ENCODE data around the gene CERS6.

Gene CERS6

DNA sequence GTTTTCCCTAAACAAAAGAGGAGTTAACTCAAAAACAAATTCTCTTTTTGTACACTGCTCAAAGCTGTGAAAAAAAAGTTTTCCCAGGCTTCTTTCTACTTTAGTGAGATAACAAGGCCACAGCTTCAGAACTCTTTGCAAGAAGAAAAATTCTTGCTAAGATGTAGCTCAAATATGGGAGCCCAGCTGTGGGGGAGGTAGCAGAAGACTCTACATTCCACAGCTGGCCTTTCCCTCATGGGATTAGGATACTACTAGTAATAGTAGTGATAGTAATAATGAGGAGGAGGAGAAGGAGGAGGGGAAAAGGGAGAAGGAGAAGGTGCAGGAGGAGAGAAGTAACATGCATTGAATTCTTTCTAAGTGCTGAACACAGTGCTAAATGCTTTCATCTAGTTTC is 19.2 kb upstream of the CERS6 start:
- DNase-seq (ENCODE audit: low read depth, low spot score): no peak
- H3K4me3 ChIP-seq: no peak overlapping the region
- H3K27ac ChIP-seq: no peak overlapping the region
- H3K9ac ChIP-seq (ENCODE audit: insufficient read length): no peak overlapping the region
- no peaks in the 10 kb centered on the region for H3K9me3 ChIP-seq (ENCODE audit: low read depth, low read length)
- H3K36me3 ChIP-seq (ENCODE audit: insufficient read depth, low read length): no peaks in the 10 kb centered on the region
- TF ChIP-seq FOXP2 (optimal IDR thresholded peaks at IDR 0.05; ENCODE audit: control extremely low read depth, extremely low read length, insufficient read depth): no peak
- TF ChIP-seq POLR2AphosphoS5 (IDR thresholded peaks at IDR 0.05; ENCODE audit: borderline replicate concordance, low read depth, low read length): no peak
- no peak for TF ChIP-seq EZH2 (IDR thresholded peaks at IDR 0.05)

GRCh38 chr2:168438553-168438952 is 17.5 kb upstream of the CERS6 start:
- H3K9ac ChIP-seq (ENCODE audit: insufficient read length): no peak overlapping the region
- H3K9me3 ChIP-seq (ENCODE audit: low read depth, low read length): no peaks in the 10 kb centered on the region
- H3K27ac ChIP-seq: no peak overlapping the region
- H3K36me3 ChIP-seq (ENCODE audit: insufficient read depth, low read length): no peaks in the 10 kb centered on the region
- no peak overlapping the region for H3K4me3 ChIP-seq
- no peak for TF ChIP-seq POLR2AphosphoS5 (IDR thresholded peaks at IDR 0.05; ENCODE audit: borderline replicate concordance, low read depth, low read length)
- TF ChIP-seq EZH2 (IDR thresholded peaks at IDR 0.05): no peak
- DNase-seq (ENCODE audit: low read depth, low spot score): no peak

GRCh38 chr2:168439536-168439935 is 16.5 kb upstream of the CERS6 start:
- TF ChIP-seq FOXP2 (optimal IDR thresholded peaks at IDR 0.05; ENCODE audit: control extremely low read depth, extremely low read length, insufficient read depth): no peak
- no peak for TF ChIP-seq EZH2 (IDR thresholded peaks at IDR 0.05)
- no peak for TF ChIP-seq POLR2AphosphoS5 (IDR thresholded peaks at IDR 0.05; ENCODE audit: borderline replicate concordance, low read depth, low read length)
- no peak overlapping the region for H3K27ac ChIP-seq
- H3K4me3 ChIP-seq: no peak overlapping the region
- no peak overlapping the region for H3K9ac ChIP-seq (ENCODE audit: insufficient read length)
- H3K9me3 ChIP-seq (ENCODE audit: low read depth, low read length): no peaks in the 10 kb centered on the region
- DNase-seq (ENCODE audit: low read depth, low spot score): no peak
- H3K36me3 ChIP-seq (ENCODE audit: insufficient read depth, low read length): no peaks in the 10 kb centered on the region

DNA sequence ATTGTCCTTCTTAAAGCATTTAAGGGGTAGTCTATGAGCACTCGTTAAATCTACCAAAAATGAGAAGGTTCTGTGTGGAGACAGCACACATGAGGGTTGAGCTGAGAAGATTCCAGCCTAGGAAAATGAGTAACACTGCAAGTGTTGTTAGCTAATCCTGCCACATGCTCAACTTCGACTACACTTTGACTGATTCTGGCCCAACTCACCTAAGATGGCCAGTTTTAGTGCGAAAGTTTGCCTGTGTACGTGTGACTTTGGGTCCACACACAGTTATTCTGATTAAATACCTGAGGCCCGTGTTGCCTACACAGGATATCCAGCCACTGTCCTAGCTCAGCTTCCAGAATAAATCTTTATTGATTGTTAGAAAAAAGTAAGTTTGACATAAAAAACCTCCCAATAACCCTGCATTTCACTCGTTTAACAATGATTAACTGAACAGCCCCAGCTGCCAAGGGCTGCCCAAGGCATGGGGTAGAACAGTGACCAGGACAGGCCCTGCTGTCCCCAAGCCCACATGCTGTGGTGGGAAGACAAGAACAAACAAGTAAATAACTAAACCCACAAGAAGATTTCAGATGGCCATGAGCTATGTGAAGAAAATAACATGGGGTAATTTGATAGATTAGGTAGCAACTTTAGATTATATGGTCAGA is 14.7 kb upstream of the CERS6 start:
- Histone ChIP-seq H3K36me3 (ENCODE audit: insufficient read depth, low read length) (no peaks in the 10 kb centered on the region), H3K4me3 (no peak overlapping the region), H3K9ac (ENCODE audit: insufficient read length) (no peak overlapping the region), H3K9me3 (ENCODE audit: low read depth, low read length) (no peaks in the 10 kb centered on the region), H3K27ac (no peak overlapping the region)
- TF ChIP-seq FOXP2 (optimal IDR thresholded peaks at IDR 0.05; ENCODE audit: control extremely low read depth, extremely low read length, insufficient read depth): no peak
- DNase-seq (ENCODE audit: low read depth, low spot score): no peak

GRCh38 chr2:168443818-168444217 is 12.3 kb upstream of the CERS6 start:
- no peaks in the 10 kb centered on the region for H3K9me3 ChIP-seq (ENCODE audit: low read depth, low read length)
- no peak for DNase-seq (ENCODE audit: low read depth, low spot score)
- no peak for TF ChIP-seq FOXP2 (optimal IDR thresholded peaks at IDR 0.05; ENCODE audit: control extremely low read depth, extremely low read length, insufficient read depth)
- TF ChIP-seq POLR2AphosphoS5 (IDR thresholded peaks at IDR 0.05; ENCODE audit: borderline replicate concordance, low read depth, low read length): no peak
- TF ChIP-seq EZH2 (IDR thresholded peaks at IDR 0.05): no peak
- no peaks in the 10 kb centered on the region for H3K36me3 ChIP-seq (ENCODE audit: insufficient read depth, low read length)
- H3K27ac ChIP-seq: no peak overlapping the region
- no peak overlapping the region for H3K4me3 ChIP-seq
- H3K9ac ChIP-seq (ENCODE audit: insufficient read length): no peak overlapping the region

DNA sequence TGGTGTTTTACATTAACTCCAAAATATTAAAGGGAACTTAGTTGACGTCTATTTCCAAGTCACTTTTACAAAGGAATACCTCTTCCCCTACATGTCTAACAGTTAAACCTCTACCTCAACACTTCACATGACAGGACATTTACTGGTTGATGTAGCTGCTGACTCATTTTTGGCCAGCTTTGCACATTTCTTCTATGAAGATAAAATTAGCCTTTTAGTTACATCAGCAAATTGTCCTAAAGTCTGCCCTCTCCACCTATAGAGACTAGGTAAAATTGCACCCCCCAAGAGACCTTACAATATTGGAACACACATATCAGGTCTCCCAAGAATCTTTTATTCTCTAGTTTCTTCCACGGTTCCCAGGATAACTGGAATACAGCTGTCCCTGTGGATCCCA is 10.1 kb upstream of the CERS6 start:
- Histone ChIP-seq H3K36me3 (ENCODE audit: insufficient read depth, low read length) (no peaks in the 10 kb centered on the region), H3K4me3 (no peak overlapping the region), H3K27ac (no peak overlapping the region), H3K9me3 (ENCODE audit: low read depth, low read length) (no peaks in the 10 kb centered on the region), H3K9ac (ENCODE audit: insufficient read length) (no peak overlapping the region)
- no peak for TF ChIP-seq FOXP2 (optimal IDR thresholded peaks at IDR 0.05; ENCODE audit: control extremely low read depth, extremely low read length, insufficient read depth)
- TF ChIP-seq EZH2 (IDR thresholded peaks at IDR 0.05): no peak
- no peak for TF ChIP-seq POLR2AphosphoS5 (IDR thresholded peaks at IDR 0.05; ENCODE audit: borderline replicate concordance, low read depth, low read length)
- DNase-seq (ENCODE audit: low read depth, low spot score): no peak

GRCh38 chr2:168448980-168449379 is 7.1 kb upstream of the CERS6 start:
- TF ChIP-seq FOXP2 (optimal IDR thresholded peaks at IDR 0.05; ENCODE audit: control extremely low read depth, extremely low read length, insufficient read depth) (no peak), EZH2 (IDR thresholded peaks at IDR 0.05) (no peak), POLR2AphosphoS5 (IDR thresholded peaks at IDR 0.05; ENCODE audit: borderline replicate concordance, low read depth, low read length) (no peak)
- no peaks in the 10 kb centered on the region for H3K9me3 ChIP-seq (ENCODE audit: low read depth, low read length)

DNA sequence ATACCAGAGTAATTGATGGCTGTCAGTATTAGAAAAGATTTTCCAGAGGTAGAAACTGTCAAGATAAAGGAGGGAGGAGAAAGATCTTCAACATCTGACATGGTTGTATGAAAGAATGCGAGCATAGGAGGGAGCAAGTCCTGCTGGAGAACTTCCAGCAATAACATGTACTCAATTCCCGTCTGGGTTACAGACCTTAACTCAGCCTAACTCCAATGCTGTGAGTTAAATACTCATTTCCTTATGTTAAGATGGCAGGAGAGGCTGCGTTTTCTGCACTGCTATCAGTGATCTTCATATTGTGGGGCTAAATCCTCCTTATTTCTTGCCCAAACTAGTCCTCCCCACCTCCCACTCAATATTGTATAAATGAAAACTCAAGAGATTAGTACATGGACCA is 6.7 kb upstream of the CERS6 start:
- no peaks in the 10 kb centered on the region for H3K9me3 ChIP-seq (ENCODE audit: low read depth, low read length)
- H3K27ac ChIP-seq: no peak overlapping the region
- H3K4me3 ChIP-seq: no peak overlapping the region
- H3K36me3 ChIP-seq (ENCODE audit: insufficient read depth, low read length): no peaks in the 10 kb centered on the region
- TF ChIP-seq EZH2 (IDR thresholded peaks at IDR 0.05): no peak
- no peak for DNase-seq (ENCODE audit: low read depth, low spot score)
- H3K9ac ChIP-seq (ENCODE audit: insufficient read length): no peak overlapping the region

More at GRCh38 chr2:168448980-168449379, 7.1 kb upstream of the CERS6 start:
- H3K36me3 ChIP-seq (ENCODE audit: insufficient read depth, low read length): no peaks in the 10 kb centered on the region
- no peak for DNase-seq (ENCODE audit: low read depth, low spot score)
- H3K9ac ChIP-seq (ENCODE audit: insufficient read length): no peak overlapping the region
- H3K27ac ChIP-seq: no peak overlapping the region
- H3K4me3 ChIP-seq: no peak overlapping the region

GRCh38 chr2:168450171-168450570 is 5.9 kb upstream of the CERS6 start:
- H3K9me3 ChIP-seq (ENCODE audit: low read depth, low read length): no peaks in the 10 kb centered on the region
- H3K27ac ChIP-seq: no peak overlapping the region
- no peaks in the 10 kb centered on the region for H3K36me3 ChIP-seq (ENCODE audit: insufficient read depth, low read length)
- no peak for DNase-seq (ENCODE audit: low read depth, low spot score)
- no peak overlapping the region for H3K4me3 ChIP-seq
- TF ChIP-seq POLR2AphosphoS5 (IDR thresholded peaks at IDR 0.05; ENCODE audit: borderline replicate concordance, low read depth, low read length) (no peak), FOXP2 (optimal IDR thresholded peaks at IDR 0.05; ENCODE audit: control extremely low read depth, extremely low read length, insufficient read depth) (no peak), EZH2 (IDR thresholded peaks at IDR 0.05) (no peak)
- H3K9ac ChIP-seq (ENCODE audit: insufficient read length): no peak overlapping the region

Measured in SK-N-MC (cell line).